ENCODE results near the gene FOXE1. TPM values are rescaled to one million over a fixed set of nuclear protein-coding genes. Genes with fewer than 3 reads are reported as not detected.

Gene FOXE1
- total RNA-seq, result not detected
- not detected for polyA plus RNA-seq
- long read RNA-seq, donor 1, result 0 reads
- long read RNA-seq, donor 2, result 0 reads
- long read RNA-seq, donor 3, result 0 reads

GRCh38 chr9:97853056-97853843, at the start of gene FOXE1:
TSS of gene FOXE1 (plus strand) at chr9:97853226. CDS start at chr9:97853915, 689 bp downstream.
- Histone ChIP-seq H3K9me3 (no peaks in the 10 kb centered on the region), H3K36me3 (no peaks in the 10 kb centered on the region), H3K27ac (no peak within 1 kb of the TSS), H3K4me1 (peaks cover 0 to 52% (median 34%) of the 10 kb centered on the region in 9 donors), H3K27me3 (peaks cover 51 to 100% (median 100%) of the 10 kb centered on the region in 7 donors), H3K4me3 (peak within 1 kb of the TSS in 9 of 10 donors; percentile 14 to 49 (median 40))
- TF ChIP-seq, protein P1, sequence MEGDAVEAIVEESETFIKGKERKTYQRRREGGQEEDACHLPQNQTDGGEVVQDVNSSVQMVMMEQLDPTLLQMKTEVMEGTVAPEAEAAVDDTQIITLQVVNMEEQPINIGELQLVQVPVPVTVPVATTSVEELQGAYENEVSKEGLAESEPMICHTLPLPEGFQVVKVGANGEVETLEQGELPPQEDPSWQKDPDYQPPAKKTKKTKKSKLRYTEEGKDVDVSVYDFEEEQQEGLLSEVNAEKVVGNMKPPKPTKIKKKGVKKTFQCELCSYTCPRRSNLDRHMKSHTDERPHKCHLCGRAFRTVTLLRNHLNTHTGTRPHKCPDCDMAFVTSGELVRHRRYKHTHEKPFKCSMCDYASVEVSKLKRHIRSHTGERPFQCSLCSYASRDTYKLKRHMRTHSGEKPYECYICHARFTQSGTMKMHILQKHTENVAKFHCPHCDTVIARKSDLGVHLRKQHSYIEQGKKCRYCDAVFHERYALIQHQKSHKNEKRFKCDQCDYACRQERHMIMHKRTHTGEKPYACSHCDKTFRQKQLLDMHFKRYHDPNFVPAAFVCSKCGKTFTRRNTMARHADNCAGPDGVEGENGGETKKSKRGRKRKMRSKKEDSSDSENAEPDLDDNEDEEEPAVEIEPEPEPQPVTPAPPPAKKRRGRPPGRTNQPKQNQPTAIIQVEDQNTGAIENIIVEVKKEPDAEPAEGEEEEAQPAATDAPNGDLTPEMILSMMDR (IDR thresholded peaks at IDR 0.05), result no peak
- DNase-seq (no peak), ATAC-seq (peak in 2 of 8 donors; percentile 21 to 48)
- intact Hi-C loops (cut with DNase I), result no loop called here
- WGBS, 2 donors, result 1% methylated on average over 73 to 83 of the region's 83 CpGs

DNA sequence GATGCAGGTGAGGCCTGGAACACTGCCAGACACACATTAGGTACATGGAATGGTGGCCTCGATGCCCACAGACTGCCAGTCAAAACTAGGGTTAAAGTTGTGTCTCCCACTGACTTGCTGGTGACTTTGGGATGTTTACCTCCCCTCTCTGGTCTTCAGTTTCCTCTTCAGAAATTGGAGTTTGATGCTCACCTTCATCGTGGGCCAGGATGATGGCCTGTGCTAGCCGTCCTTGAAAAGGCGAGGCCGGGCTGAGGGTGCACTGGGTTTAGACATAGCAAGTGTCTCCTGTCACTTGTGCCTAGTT, 49.0 kb upstream of the FOXE1 start:
- no peaks in the 10 kb centered on the region for H3K36me3 ChIP-seq
- ATAC-seq, result no peak
- H3K4me3 ChIP-seq, result peak overlapping the region in 4 of 10 donors; percentile 44 to 60 (median 52)
- 73 to 75% methylated on average over 5 of the region's 5 CpGs for WGBS, 2 donors
- peaks cover 12 to 85% (median 54%) of the 10 kb centered on the region in 7 donors for H3K27me3 ChIP-seq
- intact Hi-C loops (cut with DNase I), result loop anchor here in 1 of 10 donors (5.0 kb wide), 1 partner anchor 92 kb away; no protein-coding TSS in a partner anchor
- DNase-seq, result no peak
- no peaks in the 10 kb centered on the region for H3K9me3 ChIP-seq
- peaks cover 0 to 11% (median 9%) of the 10 kb centered on the region in 9 donors for H3K4me1 ChIP-seq
- H3K27ac ChIP-seq, result no peak overlapping the region
- TF ChIP-seq, protein P1 (IDR thresholded peaks at IDR 0.05), result no peak

DNA sequence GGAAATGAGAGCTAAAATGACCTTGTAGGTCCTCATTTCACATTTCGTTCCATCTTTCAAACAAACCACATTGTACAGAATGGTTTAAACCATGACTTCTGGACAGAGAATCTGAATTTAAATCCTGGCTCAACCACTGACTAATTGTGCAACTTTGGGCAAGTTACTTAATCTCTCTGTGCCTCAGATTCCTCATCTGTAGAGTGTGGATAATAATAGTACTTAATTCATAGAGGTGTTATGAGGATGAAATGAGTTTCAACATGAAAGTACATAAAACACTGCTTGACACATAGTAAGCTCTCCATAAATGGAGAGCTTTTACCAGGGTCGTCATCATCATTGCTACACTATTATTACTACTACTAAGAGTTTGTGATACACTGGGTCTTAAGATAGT, 46.3 kb upstream of the FOXE1 start:
- no peaks in the 10 kb centered on the region for H3K9me3 ChIP-seq
- H3K27me3 ChIP-seq, result peaks cover 12 to 63% (median 39%) of the 10 kb centered on the region in 7 donors
- TF ChIP-seq, protein P1 (IDR thresholded peaks at IDR 0.05), result no peak
- H3K4me1 ChIP-seq, result peaks cover 0 to 11% (median 9%) of the 10 kb centered on the region in 9 donors
- intact Hi-C loops (cut with DNase I), result no loop called here
- ATAC-seq (no peak), DNase-seq (no peak)
- 80 to 89% methylated on average over 2 of the region's 2 CpGs for WGBS, 2 donors
- H3K27ac ChIP-seq, result no peak overlapping the region
- no peak overlapping the region for H3K4me3 ChIP-seq
- no peaks in the 10 kb centered on the region for H3K36me3 ChIP-seq

- H3K27me3 ChIP-seq, result peaks cover 12 to 53% (median 29%) of the 10 kb centered on the region in 7 donors
- intact Hi-C loops (cut with DNase I), result no loop called here
- peaks cover 0 to 11% (median 9%) of the 10 kb centered on the region in 9 donors for H3K4me1 ChIP-seq
- no peak overlapping the region for H3K4me3 ChIP-seq
- 64 to 65% methylated on average over 2 of the region's 2 CpGs for WGBS, 2 donors
- no peak overlapping the region for H3K27ac ChIP-seq
- H3K9me3 ChIP-seq, result no peaks in the 10 kb centered on the region
- H3K36me3 ChIP-seq, result no peaks in the 10 kb centered on the region
- TF ChIP-seq, protein P1 (IDR thresholded peaks at IDR 0.05), result no peak
- ATAC-seq (no peak), DNase-seq (no peak)
Measured at GRCh38 chr9:97807681-97808080, 45.3 kb upstream of the FOXE1 start.

Data from heart right ventricle (tissue), 16 donors.